GM23338 (cell line): ENCODE results near the gene DOCK7. TPM values are rescaled to one million over a fixed set of nuclear protein-coding genes. Genes with fewer than 3 reads are reported as not detected.

ENCODE experiments used
- ATAC-seq: fragments of 200-7000 bp; cut with Tn5 transposase; 3 replicates; pipeline ENCODE4 v1.9.1; 2020
- DNase-seq: peaks from one replicate; pipeline ENCODE4 v3.0.0-alpha.2; 2015; ENCODE audit warnings: low spot score
- H2AFZ ChIP-seq: fragments of 200-600 bp; sonication (generic); 2 replicates; pipeline ENCODE4 v1.8.0; 2016; ENCODE audit warnings: antibody characterized with exemption, mild to moderate bottlenecking, moderate library complexity
- H3F3A ChIP-seq: fragments of 200-600 bp; sonication (generic); replicated peaks from 2 replicates; pipeline ENCODE4 v1.8.0; 2017; ENCODE audit warnings: antibody characterized with exemption, mixed run types, low read depth
- H3K27ac ChIP-seq: fragments of 200-600 bp; sonication (generic); 2 replicates; pipeline ENCODE4 v1.6.1; 2016; ENCODE audit warnings: low read depth
- H3K27me3 ChIP-seq: fragments of 200-600 bp; sonication (generic); 2 replicates; pipeline ENCODE4 v1.8.0; 2016; ENCODE audit warnings: mild to moderate bottlenecking, mixed run types, moderate library complexity; ENCODE audit not compliant: insufficient read depth
- H3K36me3 ChIP-seq: fragments of 200-600 bp; sonication (generic); 2 replicates; pipeline ENCODE4 v1.8.0; 2016; ENCODE audit warnings: mild to moderate bottlenecking; ENCODE audit not compliant: insufficient read depth
- H3K4me1 ChIP-seq: fragments of 200-600 bp; sonication (generic); 2 replicates; pipeline ENCODE4 v1.8.0; 2016; ENCODE audit warnings: mild to moderate bottlenecking, moderate library complexity; ENCODE audit not compliant: insufficient read depth
- H3K4me2 ChIP-seq: fragments of 200-600 bp; sonication (generic); 2 replicates; pipeline ENCODE4 v1.7.1; 2017; ENCODE audit warnings: mixed run types
- H3K4me3 ChIP-seq: fragments of 200-600 bp; sonication (generic); 2 replicates; pipeline ENCODE4 v1.6.1; 2016; ENCODE audit warnings: mixed run types
- H3K79me2 ChIP-seq: fragments of 200-600 bp; sonication (generic); replicated peaks from 2 replicates; pipeline ENCODE4 v1.8.0; 2017; ENCODE audit warnings: mild to moderate bottlenecking; ENCODE audit not compliant: insufficient read depth
- H3K9me2 ChIP-seq: fragments of 200-600 bp; sonication (generic); 2 replicates; pipeline ENCODE4 v1.8.0; 2017; ENCODE audit not compliant: insufficient read depth
- H4K20me1 ChIP-seq: fragments of 200-600 bp; sonication (generic); replicated peaks from 2 replicates; pipeline ENCODE4 v1.8.0; 2017; ENCODE audit warnings: mild to moderate bottlenecking; ENCODE audit not compliant: insufficient read depth
- H3K27ac Mint-ChIP-seq: 2 replicates; pipeline ENCODE4 v1.8.0; 2020; ENCODE audit warnings: inconsistent platforms, mild to moderate bottlenecking, moderate library complexity, mixed read lengths
- H3K27me3 Mint-ChIP-seq: 3 replicates; pipeline ENCODE4 v1.8.0; 2022; ENCODE audit warnings: low read depth, mild to moderate bottlenecking, moderate library complexity, mixed read lengths, inconsistent platforms; ENCODE audit not compliant: insufficient read depth, poor library complexity
- H3K36me3 Mint-ChIP-seq: 3 replicates; pipeline ENCODE4 v1.8.0; 2021; ENCODE audit warnings: low read depth, mild to moderate bottlenecking, inconsistent platforms, moderate library complexity, mixed read lengths
- H3K4me1 Mint-ChIP-seq: 3 replicates; pipeline ENCODE4 v1.8.0; 2020; ENCODE audit warnings: mild to moderate bottlenecking, inconsistent platforms, mixed read lengths
- H3K4me3 Mint-ChIP-seq: 3 replicates; pipeline ENCODE4 v1.8.0; 2021; ENCODE audit warnings: moderate library complexity, mild to moderate bottlenecking, inconsistent platforms, mixed read lengths
- H3K9me3 Mint-ChIP-seq: 3 replicates; pipeline ENCODE4 v1.8.0; 2020; ENCODE audit warnings: moderate library complexity, mild to moderate bottlenecking, inconsistent platforms, mixed read lengths
- CREB1 ChIP-seq: fragments of 250-450 bp; sonication (Bioruptor Pico); IDR thresholded peaks from 2 replicates; pipeline ENCODE4 v1.5.0; 2020; ENCODE audit warnings: low read depth, mild to moderate bottlenecking, moderate library complexity
- CTCF ChIP-seq, 2 experiments: fragments of 200-600 bp in 1 of 2; sonication (generic) in 1 of 2; conservative IDR thresholded peaks; 2 replicates each; pipeline versions ENCODE4 v1.5.1 to v1.6.1; 2016 to 2017; ENCODE audit warnings: antibody characterized with exemption in 2 of 2, low read depth in 2 of 2, mild to moderate bottlenecking in 2 of 2, moderate library complexity in 1 of 2
- ETS1 ChIP-seq: IDR thresholded peaks from 2 replicates; pipeline ENCODE4 v1.6.1; 2016; ENCODE audit warnings: antibody characterized with exemption
- EZH2 ChIP-seq: fragments of 200-600 bp; sonication (generic); IDR thresholded peaks from one replicate; pipeline ENCODE4 v1.8.0; 2017; ENCODE audit warnings: antibody characterized with exemption, mild to moderate bottlenecking, low read depth; ENCODE audit not compliant: unreplicated experiment
- EZH2phosphoT487 ChIP-seq: fragments of 200-600 bp; sonication (generic); IDR thresholded peaks from one replicate; pipeline ENCODE4 v1.8.1; 2018; ENCODE audit warnings: antibody characterized with exemption; ENCODE audit not compliant: unreplicated experiment
- JUNB ChIP-seq: IDR thresholded peaks from one replicate; pipeline ENCODE4 v1.6.1; 2016; ENCODE audit warnings: antibody characterized with exemption; ENCODE audit not compliant: unreplicated experiment
- NANOG ChIP-seq: IDR thresholded peaks from 2 replicates; pipeline ENCODE4 v1.6.1; 2016; ENCODE audit warnings: antibody characterized with exemption, borderline replicate concordance
- POLR2AphosphoS5 ChIP-seq: IDR thresholded peaks from 2 replicates; pipeline ENCODE4 v1.6.1; 2016; ENCODE audit warnings: antibody characterized with exemption, low read depth
- REST ChIP-seq: IDR thresholded peaks from one replicate; pipeline ENCODE4 v1.6.1; 2018; ENCODE audit warnings: antibody characterized with exemption; ENCODE audit not compliant: unreplicated experiment
- STAT1 ChIP-seq: IDR thresholded peaks from one replicate; pipeline ENCODE4 v1.6.1; 2016; ENCODE audit warnings: antibody characterized with exemption; ENCODE audit not compliant: unreplicated experiment
- ZNF114 ChIP-seq: fragments of 250-450 bp; sonication (Bioruptor Pico); IDR thresholded peaks from 2 replicates; pipeline ENCODE4 v1.5.0; 2020; ENCODE audit warnings: mild to moderate bottlenecking, moderate library complexity
- ZNF331 ChIP-seq: fragments of 250-450 bp; sonication (Bioruptor Pico); IDR thresholded peaks from 2 replicates; pipeline ENCODE4 v1.5.0; 2020; ENCODE audit warnings: low read depth, mild to moderate bottlenecking, moderate library complexity
- ZNF462 ChIP-seq: fragments of 250-450 bp; sonication (Bioruptor Pico); IDR thresholded peaks from 2 replicates; pipeline ENCODE4 v1.5.0; 2020; ENCODE audit warnings: mild to moderate bottlenecking, moderate library complexity
- polyA plus RNA-seq: library from polyadenylated mRNA; unstranded; fragments of >200 nt; fragmentation: Nextera tagmentation; extraction: Ambion mirVana; gene quantifications from 2 replicates; pipeline ENCODE4 v1.2.1, GENCODE V29; 2016
- total RNA-seq: library from RNA; depleted of rRNA; stranded (reverse); fragments of >200 nt; shearing (Covaris generic); gene quantifications from 2 replicates; pipeline ENCODE4 v1.2.3, GENCODE V29; 2014

DOCK7 gene
- total and polyA plus RNA-seq, 2 experiments from 2014 or later = 20.5 to 37.3 TPM

GRCh38 chr1:62628506-62628905, 59.7 kb downstream of the DOCK7 start:
- Histone ChIP-seq H3K4me2 (no peak overlapping the region), H3K79me2 (no peaks in the 10 kb centered on the region), H3K27me3 (no peaks in the 10 kb centered on the region), H4K20me1 (no peaks in the 10 kb centered on the region), H3K27ac (no peak overlapping the region), H3F3A (no peaks in the 10 kb centered on the region), H3K9me2 (no peaks in the 10 kb centered on the region), H3K4me1 (no peaks in the 10 kb centered on the region), H3K36me3 (peaks cover 5% of the 10 kb centered on the region; the same call in 1 of the 2 replicates), H2AFZ (no peak overlapping the region), H3K4me3 (no peak overlapping the region)
- no peaks in the 10 kb centered on the region for H3K9me3 Mint-ChIP-seq
- peaks cover 5% of the 10 kb centered on the region; the same call in 2 of the 3 replicates for H3K36me3 Mint-ChIP-seq
- H3K4me3 Mint-ChIP-seq = no peak overlapping the region
- peaks cover 4% of the 10 kb centered on the region; the same call in 1 of the 3 replicates for H3K4me1 Mint-ChIP-seq
- H3K27me3 Mint-ChIP-seq = no peaks in the 10 kb centered on the region
- ATAC-seq (no peak), DNase-seq (no peak)
- TF ChIP-seq ETS1 (no peak), EZH2phosphoT487 (no peak), ZNF462 (no peak), ZNF331 (CRISPR knock-in tag) (no peak), EZH2 (no peak), JUNB (no peak), NANOG (no peak), CREB1 (CRISPR knock-in tag) (no peak), ZNF114 (CRISPR knock-in tag) (no peak), CTCF (conservative IDR thresholded peaks at IDR 0.05; ENCODE audit: low read depth in 2 of 2) (no peak), STAT1 (no peak), POLR2AphosphoS5 (no peak), REST (no peak)
- no peak overlapping the region for H3K27ac Mint-ChIP-seq
